Dedifferentiated amniotic fluid mesenchymal stem cell (primary cell): ENCODE results near the gene TMEM91.
"Not testable (repeated sequence)": the region's sequence is repeated elsewhere in the genome, so short reads cannot be mapped to it uniquely, and the experiment has no call there.

Experiments used
- DNase-seq: peaks from one replicate; pipeline ENCODE4 v3.0.0-alpha.2; 2016; ENCODE audit errors: extremely low spot score

TMEM91 gene

GRCh38 chr19:41377977-41378709 lies 1.8 kb downstream of the TMEM91 start:
- no peak for DNase-seq

GRCh38 chr19:41381536-41381935 lies 5.2 kb downstream of the TMEM91 start:
- DNase-seq: not testable (repeated sequence)

GRCh38 chr19:41384351-41384750 lies 8.0 kb downstream of the TMEM91 start:
- no peak for DNase-seq

GRCh38 chr19:41386442-41386841 lies 10.1 kb downstream of the TMEM91 start:
- DNase-seq: no peak

GRCh38 chr19:41391618-41392017 lies 15.3 kb downstream of the TMEM91 start:
- no peak for DNase-seq

- no peak for DNase-seq
Observed at GRCh38 chr19:41392775-41393174, 16.4 kb downstream of the TMEM91 start.

- no peak for DNase-seq
Observed at GRCh38 chr19:41395355-41395754, 19.0 kb downstream of the TMEM91 start.

- DNase-seq: peak; percentile 100
Observed at GRCh38 chr19:41397086-41398049, 21.0 kb downstream of the TMEM91 start, which contains the start of the genes BCKDHA and EXOSC5. Gene BCKDHA (plus strand): TSS chr19:41397818. CDS start chr19:41397828, 10 bp downstream. Gene EXOSC5 (minus strand): TSS chr19:41397359. CDS start chr19:41397328, 31 bp downstream.

- DNase-seq: no peak
Observed at GRCh38 chr19:41398050-41398418, 21.7 kb downstream of the TMEM91 start.

GRCh38 chr19:41398598-41398997 lies 22.3 kb downstream of the TMEM91 start:
- DNase-seq: no peak

GRCh38 chr19:41399091-41399490 lies 22.8 kb downstream of the TMEM91 start:
- DNase-seq: no peak

GRCh38 chr19:41399525-41399924 lies 23.2 kb downstream of the TMEM91 start:
- no peak for DNase-seq

GRCh38 chr19:41401483-41401882 lies 25.1 kb downstream of the TMEM91 start:
- no peak for DNase-seq

GRCh38 chr19:41402010-41402409 lies 25.7 kb downstream of the TMEM91 start:
- DNase-seq: no peak

GRCh38 chr19:41403181-41403970 lies 27.0 kb downstream of the TMEM91 start:
- no peak for DNase-seq

- no peak for DNase-seq
Observed at GRCh38 chr19:41405776-41406175, 29.4 kb downstream of the TMEM91 start.

GRCh38 chr19:41407271-41407670 lies 30.9 kb downstream of the TMEM91 start:
- no peak for DNase-seq

- DNase-seq: no peak
Observed at GRCh38 chr19:41408256-41408655, 31.9 kb downstream of the TMEM91 start.

GRCh38 chr19:41408846-41409245 lies 32.5 kb downstream of the TMEM91 start:
- not testable (repeated sequence) for DNase-seq

GRCh38 chr19:41409288-41409687 lies 33.0 kb downstream of the TMEM91 start:
- DNase-seq: no peak

GRCh38 chr19:41410336-41411054 lies 34.2 kb downstream of the TMEM91 start:
- DNase-seq: no peak
